ENCODE results near the gene ASB4.
"Not testable (repeated sequence)": the region's sequence is repeated elsewhere in the genome, so short reads cannot be mapped to it uniquely, and the experiment has no call there.

Gene ASB4

GRCh38 chr7:95545673-95546072 lies 59.9 kb downstream of the ASB4 start:
- Mint-ChIP-seq H3K27me3 (no peaks in the 10 kb centered on the region), H3K4me1 (peaks cover 3 to 10% of the 10 kb centered on the region in 2 donors), H3K36me3 (no peaks in the 10 kb centered on the region), H3K27ac (no peak overlapping the region), H3K4me3 (no peak overlapping the region), H3K9me3 (no peaks in the 10 kb centered on the region)
- ATAC-seq (replicated peaks) = no peak
- DNase-seq = no peak

- Mint-ChIP-seq H3K36me3 (no peaks in the 10 kb centered on the region), H3K27ac (no peak overlapping the region), H3K27me3 (no peaks in the 10 kb centered on the region), H3K4me3 (no peak overlapping the region), H3K4me1 (peaks cover 3 to 10% of the 10 kb centered on the region in 2 donors), H3K9me3 (no peaks in the 10 kb centered on the region)
- ATAC-seq (replicated peaks) = no peak
- DNase-seq = no peak
These were observed 60.9 kb downstream of the ASB4 start for GRCh38 chr7:95546647-95547046.

- H3K27me3 Mint-ChIP-seq = no peaks in the 10 kb centered on the region
- ATAC-seq (replicated peaks) (no peak), DNase-seq (no peak)
- no peaks in the 10 kb centered on the region for H3K9me3 Mint-ChIP-seq
- no peak overlapping the region for H3K4me3 Mint-ChIP-seq
- H3K27ac Mint-ChIP-seq = no peak overlapping the region
- H3K36me3 Mint-ChIP-seq = no peaks in the 10 kb centered on the region
- H3K4me1 Mint-ChIP-seq = peaks cover 3 to 10% of the 10 kb centered on the region in 2 donors
These were observed 61.9 kb downstream of the ASB4 start for GRCh38 chr7:95547361-95548348.

GRCh38 chr7:95549818-95550529 lies 64.2 kb downstream of the ASB4 start:
- Mint-ChIP-seq H3K36me3 (no peaks in the 10 kb centered on the region), H3K9me3 (no peaks in the 10 kb centered on the region), H3K27ac (no peak overlapping the region), H3K4me1 (peaks cover 3 to 8% of the 10 kb centered on the region in 2 donors), H3K4me3 (no peak overlapping the region), H3K27me3 (peaks cover 0 to 5% of the 10 kb centered on the region in 2 donors)
- DNase-seq = no peak
- no peak for ATAC-seq (replicated peaks)

- H3K9me3 Mint-ChIP-seq = no peaks in the 10 kb centered on the region
- ATAC-seq (replicated peaks) (no peak), DNase-seq (no peak)
- peaks cover 0 to 5% of the 10 kb centered on the region in 2 donors for H3K27me3 Mint-ChIP-seq
- H3K27ac Mint-ChIP-seq = no peak overlapping the region
- H3K4me3 Mint-ChIP-seq = no peak overlapping the region
- H3K36me3 Mint-ChIP-seq = no peaks in the 10 kb centered on the region
- H3K4me1 Mint-ChIP-seq = peaks cover under 1 to 2% of the 10 kb centered on the region in 2 donors
These were observed 64.8 kb downstream of the ASB4 start for GRCh38 chr7:95550546-95550945.

GRCh38 chr7:95552010-95552926 lies 66.5 kb downstream of the ASB4 start:
- ATAC-seq (replicated peaks); H3K4me1 Mint-ChIP-seq; H3K9me3 Mint-ChIP-seq; H3K36me3 Mint-ChIP-seq; H3K27ac Mint-ChIP-seq; DNase-seq; H3K27me3 Mint-ChIP-seq: not testable (repeated sequence)
- H3K4me3 Mint-ChIP-seq = peak overlapping the region in 1 of 2 donors; percentile 33

- H3K36me3 Mint-ChIP-seq = no peaks in the 10 kb centered on the region
- ATAC-seq (replicated peaks) = no peak
- H3K4me1 Mint-ChIP-seq = no peaks in the 10 kb centered on the region
- peaks cover 0 to 5% of the 10 kb centered on the region in 2 donors for H3K27me3 Mint-ChIP-seq
- no peak overlapping the region for H3K4me3 Mint-ChIP-seq
- H3K9me3 Mint-ChIP-seq = no peaks in the 10 kb centered on the region
- DNase-seq = no peak
- no peak overlapping the region for H3K27ac Mint-ChIP-seq
These were observed 68.2 kb downstream of the ASB4 start for GRCh38 chr7:95553939-95554338.

- Mint-ChIP-seq H3K27me3 (peaks cover 0 to 10% of the 10 kb centered on the region in 2 donors), H3K9me3 (no peaks in the 10 kb centered on the region), H3K36me3 (no peaks in the 10 kb centered on the region), H3K4me1 (no peaks in the 10 kb centered on the region), H3K4me3 (no peak overlapping the region), H3K27ac (no peak overlapping the region)
- DNase-seq (no peak), ATAC-seq (replicated peaks) (no peak)
These were observed 71.0 kb downstream of the ASB4 start for GRCh38 chr7:95556777-95557176.

GRCh38 chr7:95558864-95559263 lies 73.1 kb downstream of the ASB4 start:
- H3K9me3 Mint-ChIP-seq = peaks cover 0 to 1% of the 10 kb centered on the region in 2 donors
- H3K4me1 Mint-ChIP-seq = no peaks in the 10 kb centered on the region
- H3K36me3 Mint-ChIP-seq = no peaks in the 10 kb centered on the region
- peaks cover 0 to 7% of the 10 kb centered on the region in 2 donors for H3K27me3 Mint-ChIP-seq
- DNase-seq (no peak), ATAC-seq (replicated peaks) (no peak)
- no peak overlapping the region for H3K4me3 Mint-ChIP-seq
- no peak overlapping the region for H3K27ac Mint-ChIP-seq

GRCh38 chr7:95560674-95561073 lies 74.9 kb downstream of the ASB4 start:
- DNase-seq = no peak
- Mint-ChIP-seq H3K4me1 (no peaks in the 10 kb centered on the region), H3K27ac (no peak overlapping the region), H3K27me3 (peaks cover 0 to 4% of the 10 kb centered on the region in 2 donors), H3K9me3 (peaks cover 0 to 1% of the 10 kb centered on the region in 2 donors), H3K4me3 (no peak overlapping the region), H3K36me3 (no peaks in the 10 kb centered on the region)
- ATAC-seq (replicated peaks) = no peak

- H3K27ac Mint-ChIP-seq = no peak overlapping the region
- H3K4me3 Mint-ChIP-seq = no peak overlapping the region
- ATAC-seq (replicated peaks) (no peak), DNase-seq (no peak)
- H3K27me3 Mint-ChIP-seq = peaks cover 4 to 5% of the 10 kb centered on the region in 2 donors
- H3K9me3 Mint-ChIP-seq = peaks cover 4 to 5% of the 10 kb centered on the region in 2 donors
- no peaks in the 10 kb centered on the region for H3K4me1 Mint-ChIP-seq
- peaks cover 0 to 4% of the 10 kb centered on the region in 2 donors for H3K36me3 Mint-ChIP-seq
These were observed 84.0 kb downstream of the ASB4 start for GRCh38 chr7:95569720-95570119.

GRCh38 chr7:95577137-95577536 lies 91.4 kb downstream of the ASB4 start:
- peaks cover 0 to 4% of the 10 kb centered on the region in 2 donors for H3K36me3 Mint-ChIP-seq
- peaks cover 9 to 11% of the 10 kb centered on the region in 2 donors for H3K27me3 Mint-ChIP-seq
- DNase-seq (no peak), ATAC-seq (replicated peaks) (no peak)
- H3K9me3 Mint-ChIP-seq = peaks cover 5 to 9% of the 10 kb centered on the region in 2 donors
- H3K27ac Mint-ChIP-seq = no peak overlapping the region
- H3K4me3 Mint-ChIP-seq = no peak overlapping the region
- H3K4me1 Mint-ChIP-seq = peaks cover 0 to 5% of the 10 kb centered on the region in 2 donors

GRCh38 chr7:95578299-95578855 lies 92.6 kb downstream of the ASB4 start:
- ATAC-seq (replicated peaks) (no peak), DNase-seq (no peak)
- H3K27ac Mint-ChIP-seq = no peak overlapping the region
- H3K4me3 Mint-ChIP-seq = no peak overlapping the region
- peaks cover 6 to 9% of the 10 kb centered on the region in 2 donors for H3K27me3 Mint-ChIP-seq
- peaks cover 0 to 5% of the 10 kb centered on the region in 2 donors for H3K9me3 Mint-ChIP-seq
- H3K4me1 Mint-ChIP-seq = peaks cover 0 to 5% of the 10 kb centered on the region in 2 donors
- H3K36me3 Mint-ChIP-seq = no peaks in the 10 kb centered on the region
